Right lobe of liver (tissue), 6 donors: ENCODE measurements around the gene SLC49A3. TPM values are rescaled to one million over a fixed set of nuclear protein-coding genes. Genes with fewer than 3 reads are reported as not detected.
"Not testable (repeated sequence)": the region's sequence is repeated elsewhere in the genome, so short reads cannot be mapped to it uniquely, and the experiment has no call there.

Experiments used
- ATAC-seq, 4 donors: fragments of 200-7000 bp; cut with Tn5 transposase; one replicate each; pipeline ENCODE4 v1.9.1; 2020; ENCODE audit warnings: mild to moderate bottlenecking in 4 of 4, moderate library complexity in 4 of 4
- DNase-seq, 3 donors: peaks; one replicate each; pipeline ENCODE4 v3.0.0-alpha.2; 2020
- H3K27ac ChIP-seq, 3 donors: fragments of 200-600 bp; one replicate each; pipeline ENCODE4 v1.8.0; 2022
- H3K27me3 ChIP-seq, 2 donors: fragments of 200-600 bp; one replicate each; pipeline ENCODE4 v1.8.0; 2022
- H3K36me3 ChIP-seq, 4 donors: fragments of 200-600 bp; sonication (generic) in 1 of 4; one replicate each; pipeline versions ENCODE4 v1.5.1 to v1.8.0; 2017 to 2022; ENCODE audit warnings: control low read depth in 1 of 4
- H3K4me1 ChIP-seq, 4 donors: fragments of 200-600 bp; sonication (generic) in 1 of 4; one replicate each; pipeline versions ENCODE4 v1.5.1 to v1.8.0; 2017 to 2022; ENCODE audit warnings: control low read depth in 1 of 4
- H3K4me3 ChIP-seq, 3 donors: fragments of 200-600 bp; one replicate each; pipeline ENCODE4 v1.8.0; 2022
- H3K9me3 ChIP-seq, 4 donors: fragments of 200-600 bp; sonication (generic) in 1 of 4; one replicate each; pipeline versions ENCODE4 v1.5.1 to v1.8.0; 2017 to 2022; ENCODE audit warnings: control low read depth in 1 of 4
- CTCF ChIP-seq, 4 donors: fragments of 200-600 bp in 3 of 4; fragments of 450-650 bp in 1 of 4; IDR thresholded peaks; one replicate each; pipeline versions ENCODE4 v1.5.1 to v1.8.0; 2016 to 2022; ENCODE audit warnings: antibody characterized with exemption in 4 of 4, mild to moderate bottlenecking in 2 of 4
- POLR2A ChIP-seq: fragments of 450-650 bp; IDR thresholded peaks from one replicate; pipeline ENCODE4 v1.6.1; 2017; ENCODE audit warnings: antibody characterized with exemption, mild to moderate bottlenecking
- WGBS: methylation state at CpG from one replicate; pipeline ENCODE4 v1.1.6; 2018; ENCODE audit warnings: low coverage, low lambda C conversion rate; ENCODE audit not compliant: insufficient coverage; ENCODE audit errors: missing lambda C conversion rate; 5-methylcytosine and 5-hydroxymethylcytosine counted together
- intact Hi-C, 2 donors: fragments of 100-400 bp; cut with DNase I; formaldehyde crosslinking; loops; one replicate each; pipeline versions ENCODE4 v1.11.2 to v1.14.1; 2022
- total RNA-seq, 6 experiments: library from RNA; depleted of rRNA in 2 of 6; stranded (reverse); fragments of >200 nt in 2 of 6; fragmentation: NEBNext Ultra II Directional in 3 of 6; extraction: Animal tissue kit (Norgen Biotek cat#: 25700) in 3 of 6; gene quantifications; one replicate each; pipeline versions ENCODE4 v1.1.0 to v1.2.4, GENCODE V29; 2016 to 2023
- donor health status: DM: no; HTN: yes; CAD: no.
- donor health status: DM: no; HTN: no; CAD: no.
- donor health status: DM: no; HTN: no; CAD: no.
- donor health status: DM: no; HTN: yes; CAD: no.
- donor health status: DM: no; HTN: yes; CAD: no.

Gene SLC49A3
- total RNA-seq, 6 experiments from 2014 or later, result 2.9 to 9.0 (median 5.2) TPM

- Histone ChIP-seq H3K36me3 (no peaks in the 10 kb centered on the region), H3K4me3 (no peak overlapping the region), H3K27me3 (no peaks in the 10 kb centered on the region), H3K4me1 (peaks cover 0 to 5% (median 0%) of the 10 kb centered on the region in 4 donors), H3K9me3 (no peaks in the 10 kb centered on the region), H3K27ac (no peak overlapping the region)
- DNase-seq (peak in 1 of 3 donors; percentile 49), ATAC-seq (no peak)
- WGBS, result 33% methylated on average over 1 of the region's 11 CpGs
- TF ChIP-seq CTCF (IDR thresholded peaks at IDR 0.05), result no peak
- TF ChIP-seq POLR2A, result no peak
- intact Hi-C loops, result no loop called here
These were observed 19.1 kb upstream of the SLC49A3 start for GRCh38 chr4:707929-708630.

DNA sequence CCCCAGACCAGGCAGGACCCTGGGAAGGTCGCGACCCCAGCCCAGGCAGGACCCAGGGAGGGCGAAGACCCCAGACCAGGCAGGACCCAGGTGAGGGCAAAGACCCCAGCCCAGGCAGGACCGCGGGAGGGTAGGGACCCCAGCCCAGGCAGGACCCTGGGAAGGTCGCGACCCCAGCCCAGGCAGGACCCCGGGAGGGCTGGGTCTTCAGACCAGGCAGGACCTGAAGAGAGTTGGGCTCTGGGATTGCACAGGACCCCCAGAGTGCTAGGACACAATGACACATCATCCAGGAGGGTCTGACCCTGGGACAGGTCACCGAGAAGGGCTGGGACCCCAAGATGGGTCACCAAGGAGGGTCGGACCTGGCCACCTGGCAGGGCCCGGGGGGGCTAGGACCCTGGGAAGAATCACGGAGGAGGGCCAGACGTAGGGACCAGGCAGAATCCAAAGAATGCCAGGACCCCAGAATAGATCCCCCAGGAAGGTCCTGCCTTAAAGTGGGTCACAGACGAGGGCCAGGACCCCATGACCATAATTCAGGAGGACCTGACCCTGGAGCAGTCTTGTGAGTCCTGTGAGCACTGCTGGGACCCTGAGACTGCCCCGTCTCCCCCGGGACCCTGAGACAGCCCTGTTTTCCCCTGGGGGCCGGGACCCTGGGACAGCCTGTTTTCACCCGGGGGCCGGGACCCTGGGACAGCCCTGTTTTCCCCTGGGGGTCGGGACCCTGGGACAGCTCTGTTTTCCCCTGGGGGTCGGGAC lies 18.1 kb upstream of the SLC49A3 start:
- Histone ChIP-seq H3K4me3 (peak overlapping the region; percentile 18 to 21 (median 19)), H3K27me3 (no peaks in the 10 kb centered on the region), H3K9me3 (no peaks in the 10 kb centered on the region), H3K4me1 (peaks cover 0 to 5% (median 0%) of the 10 kb centered on the region in 4 donors), H3K27ac (no peak overlapping the region), H3K36me3 (no peaks in the 10 kb centered on the region)
- DNase-seq (no peak), ATAC-seq (no peak)
- TF ChIP-seq POLR2A (no peak), CTCF (IDR thresholded peaks at IDR 0.05) (no peak)
- intact Hi-C loops, result no loop called here
- 42% methylated on average over 3 of the region's 21 CpGs for WGBS

DNA sequence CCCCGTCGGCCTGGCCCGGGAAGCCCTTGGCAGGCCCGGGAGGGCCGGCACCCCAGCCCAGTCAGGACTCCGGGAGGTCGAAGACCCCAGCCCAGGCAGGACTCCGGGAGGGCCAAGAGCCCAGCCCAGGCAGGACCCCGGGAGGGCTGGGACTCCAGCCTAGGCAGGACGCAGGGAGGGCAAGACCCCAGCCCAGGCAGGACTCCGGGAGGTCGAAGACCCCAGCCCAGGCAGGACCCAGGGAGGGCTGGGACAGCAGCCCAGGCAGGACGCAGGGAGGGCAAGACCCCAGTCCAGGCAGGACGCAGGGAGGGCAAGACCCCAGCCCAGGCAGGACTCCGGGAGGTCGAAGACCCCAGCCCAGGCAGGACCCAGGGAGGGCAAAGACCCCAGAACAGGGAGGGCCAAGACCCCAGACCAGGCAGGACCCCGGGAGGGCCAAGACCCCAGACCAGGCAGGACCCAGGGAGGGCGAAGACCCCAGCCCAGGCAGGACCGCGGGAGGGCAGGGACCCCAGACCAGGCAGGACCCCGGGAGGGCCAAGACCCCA lies 17.2 kb upstream of the SLC49A3 start:
- H3K4me1 ChIP-seq, ATAC-seq, H3K9me3 ChIP-seq, H3K36me3 ChIP-seq, intact Hi-C loops, H3K27me3 ChIP-seq: not testable (repeated sequence)
- peak overlapping the region; percentile 79 to 95 (median 81) for H3K27ac ChIP-seq
- peak in 1 of 3 donors; percentile 63 for DNase-seq
- WGBS, result 0% methylated on average over 1 of the region's 21 CpGs
- peak overlapping the region; percentile 79 to 96 (median 83) for H3K4me3 ChIP-seq

- Histone ChIP-seq H3K27ac (peak within 1 kb of the TSS; percentile 79 to 95 (median 81)), H3K4me1 (peaks cover 0 to 5% (median 0%) of the 10 kb centered on the region in 4 donors), H3K4me3 (peak within 1 kb of the TSS; percentile 79 to 96 (median 83)), H3K9me3 (no peaks in the 10 kb centered on the region), H3K36me3 (no peaks in the 10 kb centered on the region), H3K27me3 (no peaks in the 10 kb centered on the region)
- 3% methylated on average over 33 of the region's 82 CpGs for WGBS
- ATAC-seq (peak; percentile 96 to 98 (median 97)), DNase-seq (peak; percentile 99)
- peak; percentile 69 for TF ChIP-seq POLR2A
- no peak for TF ChIP-seq CTCF (IDR thresholded peaks at IDR 0.05)
- intact Hi-C loops, result no loop called here
These were observed 16.5 kb upstream of the SLC49A3 start, which contains the start of gene PCGF3 for GRCh38 chr4:705278-706082. Gene PCGF3, plus strand, starts transcription at chr4:705832. Its CDS starts 27,849 bp downstream, at chr4:733681.
